Gastroesophageal sphincter (tissue), 4 donors: ENCODE measurements around the gene MPRIP. TPM values are rescaled to one million over a fixed set of nuclear protein-coding genes. Genes with fewer than 3 reads are reported as not detected.
"Not testable (repeated sequence)": the region's sequence is repeated elsewhere in the genome, so short reads cannot be mapped to it uniquely, and the experiment has no call there.

Experiments
- ATAC-seq: fragments of 150-250 bp; one replicate; pipeline ENCODE4 v1.9.1; 2016; ENCODE audit warnings: mild to moderate bottlenecking, moderate library complexity
- H3K27ac ChIP-seq, 4 donors: fragments of 200-600 bp; sonication (generic) in 3 of 4; 1 replicate in 3 of 4; 2 replicates in 1 of 4; pipeline ENCODE4 v1.5.1; 2016 to 2019
- H3K27me3 ChIP-seq: fragments of 200-600 bp; sonication (generic); one replicate; pipeline ENCODE4 v1.5.1; 2019
- H3K36me3 ChIP-seq, 2 donors: fragments of 200-600 bp; sonication (generic); one replicate each; pipeline ENCODE4 v1.5.1; 2019; ENCODE audit warnings: control low read depth in 1 of 2
- H3K4me1 ChIP-seq, 3 donors: fragments of 200-600 bp; sonication (generic); 1 replicate in 2 of 3; 2 replicates in 1 of 3; pipeline ENCODE4 v1.5.1; 2016 to 2019; ENCODE audit warnings: control low read depth in 2 of 3
- H3K4me3 ChIP-seq, 2 donors: fragments of 200-600 bp; sonication (generic); one replicate each; pipeline ENCODE4 v1.5.1; 2019; ENCODE audit warnings: mild to moderate bottlenecking in 1 of 2, moderate library complexity in 1 of 2
- H3K9me3 ChIP-seq, 3 donors: fragments of 200-600 bp; sonication (generic); one replicate each; pipeline ENCODE4 v1.5.1; 2017 to 2019; ENCODE audit warnings: control low read depth in 2 of 3
- CTCF ChIP-seq, 4 experiments: fragments of 200-600 bp in 2 of 4; fragments of 450-650 bp in 2 of 4; sonication (generic) in 1 of 4; IDR thresholded peaks; one replicate each; pipeline ENCODE4 v1.5.1; 2017 to 2019; ENCODE audit warnings: antibody characterized with exemption in 4 of 4, mild to moderate bottlenecking in 2 of 4, moderate library complexity in 2 of 4
- EP300 ChIP-seq: sonication (generic); formaldehyde crosslinking; IDR thresholded peaks from one replicate; pipeline ENCODE4 v1.6.1; 2017; ENCODE audit warnings: antibody characterized with exemption, mild to moderate bottlenecking
- POLR2A ChIP-seq, 2 donors: fragments of 450-650 bp; IDR thresholded peaks; one replicate each; pipeline ENCODE4 v1.6.1; 2017; ENCODE audit warnings: antibody characterized with exemption in 2 of 2, mild to moderate bottlenecking in 2 of 2, moderate library complexity in 1 of 2
- POLR2AphosphoS5 ChIP-seq: sonication (generic); formaldehyde crosslinking; IDR thresholded peaks from one replicate; pipeline ENCODE4 v1.6.1; 2017; ENCODE audit warnings: antibody characterized with exemption
- WGBS, 2 donors: methylation state at CpG; one replicate each; pipeline ENCODE4 v1.1.5; 2018; ENCODE audit warnings: low coverage in 1 of 2; 5-methylcytosine and 5-hydroxymethylcytosine counted together
- total RNA-seq, 4 donors: library from RNA; depleted of rRNA; stranded (reverse); fragments of >200 nt; gene quantifications; one replicate each; pipeline ENCODE4 v1.1.0, GENCODE V29; 2016

The MPRIP gene
- total RNA-seq, 4 donors from 2014 or later = 113 to 233 (median 155) TPM

DNA sequence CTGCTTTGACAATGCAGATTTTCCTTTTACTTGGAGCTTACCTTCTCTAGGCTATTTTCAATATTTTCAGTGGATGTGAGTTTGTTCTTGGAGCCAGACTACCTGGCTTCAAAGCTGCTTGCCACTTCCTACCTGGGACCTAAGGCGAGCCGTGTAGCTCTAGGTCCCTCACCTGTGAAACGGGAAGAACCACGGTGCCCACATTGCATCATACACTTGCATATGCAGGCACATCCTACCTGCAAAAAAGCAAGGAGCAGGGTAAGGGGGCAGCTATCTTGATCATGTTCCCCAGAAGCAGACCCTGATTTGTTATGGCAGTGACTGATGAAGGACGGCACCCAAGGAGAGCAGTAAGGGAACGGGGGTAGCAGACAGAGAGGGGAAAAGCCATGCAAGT is 27.0 kb upstream of the MPRIP start:
- WGBS, 2 donors = no CpG with 5 or more reads among the region's 6 CpGs
- H3K27ac ChIP-seq = no peak overlapping the region
- H3K36me3 ChIP-seq = no peaks in the 10 kb centered on the region
- ATAC-seq = no peak
- H3K9me3 ChIP-seq = no peaks in the 10 kb centered on the region
- no peaks in the 10 kb centered on the region for H3K27me3 ChIP-seq
- no peak for TF ChIP-seq POLR2AphosphoS5
- TF ChIP-seq EP300 = no peak
- no peak for TF ChIP-seq POLR2A (IDR thresholded peaks at IDR 0.05)
- TF ChIP-seq CTCF (IDR thresholded peaks at IDR 0.05) = no peak
- no peaks in the 10 kb centered on the region for H3K4me1 ChIP-seq
- H3K4me3 ChIP-seq = no peak overlapping the region

DNA sequence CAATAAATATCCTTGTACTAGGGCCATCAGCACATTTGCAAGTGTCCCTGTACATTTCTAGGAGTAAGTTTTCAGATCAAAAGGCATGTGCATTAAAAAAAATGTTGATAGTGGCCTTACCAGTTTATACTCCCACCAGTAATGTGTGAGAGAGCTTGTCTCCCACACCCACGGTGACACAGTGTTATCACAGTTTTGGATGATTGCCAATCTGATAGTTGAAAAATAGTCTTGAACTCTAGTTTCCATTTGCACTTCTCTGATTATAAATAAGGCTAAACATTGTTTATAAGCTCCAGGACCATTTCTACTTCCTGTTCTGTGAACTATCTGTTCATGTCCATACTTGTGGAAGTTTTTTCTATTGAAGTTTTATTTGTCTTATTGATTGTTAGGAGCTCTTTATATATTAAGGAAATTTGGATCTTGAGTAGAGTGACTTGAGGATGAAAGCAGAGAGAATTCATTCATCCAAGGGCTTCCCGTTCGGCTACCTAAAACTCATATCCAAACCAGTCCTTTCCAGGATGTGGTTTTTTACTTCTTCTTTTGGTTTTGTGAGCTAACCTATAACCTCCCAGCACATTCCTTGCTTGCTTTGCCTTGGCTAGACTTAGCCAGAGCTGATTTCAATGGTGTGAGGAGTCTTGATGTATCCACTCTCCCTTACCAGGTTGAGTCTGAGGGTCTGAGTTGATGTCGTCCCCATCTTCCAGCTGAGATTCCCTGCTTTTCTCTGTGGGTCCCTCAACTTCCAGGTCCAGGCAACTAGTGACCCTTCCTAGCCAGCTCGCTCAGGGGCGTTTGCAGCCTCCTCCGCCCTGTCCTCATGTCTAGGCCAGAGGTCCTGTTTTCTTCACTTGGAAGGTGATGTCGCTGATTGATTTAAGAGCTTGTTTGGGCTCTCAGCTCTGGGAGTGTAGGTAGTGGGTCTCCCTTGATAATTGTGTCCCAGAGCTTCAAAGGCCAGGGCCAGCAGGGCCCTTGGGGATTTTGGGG is 25.8 kb upstream of the MPRIP start:
- H3K27ac ChIP-seq, H3K27me3 ChIP-seq, H3K4me3 ChIP-seq, H3K4me1 ChIP-seq, H3K36me3 ChIP-seq, H3K9me3 ChIP-seq, ATAC-seq: not testable (repeated sequence)
- 66 to 87% methylated on average over 4 to 8 of the region's 8 CpGs for WGBS, 2 donors

DNA sequence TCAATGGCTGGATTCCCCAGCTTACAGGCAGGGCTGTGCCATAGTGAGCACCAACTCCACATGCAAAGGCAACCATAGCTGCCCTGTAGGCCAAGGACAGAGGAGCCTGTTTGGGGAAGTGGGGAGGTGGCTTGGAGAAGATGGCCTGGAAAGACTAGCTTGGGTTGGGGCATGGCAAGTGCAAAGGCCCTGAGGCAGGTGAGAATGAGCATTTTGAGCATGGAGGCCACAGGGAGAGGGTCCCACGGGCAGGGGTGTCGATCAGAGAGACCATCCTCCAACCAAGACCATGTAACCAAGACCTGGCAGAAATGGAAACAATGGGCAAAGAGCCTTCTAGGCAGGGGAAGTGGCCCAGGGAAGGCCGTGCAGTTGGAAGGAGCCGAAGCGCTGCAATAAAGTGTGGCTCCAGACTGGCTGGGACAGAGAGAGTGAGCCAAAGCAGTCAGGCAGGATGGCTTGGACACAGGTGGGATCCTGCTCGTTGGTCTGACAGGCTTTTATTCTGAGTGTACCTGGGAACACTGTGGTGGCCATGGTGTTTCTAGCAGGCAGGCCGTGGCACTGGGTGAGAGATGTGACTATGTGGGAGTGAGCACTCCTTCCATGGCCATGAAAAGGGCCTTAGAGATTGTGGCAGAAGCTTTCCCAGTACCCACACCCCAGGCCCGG is 24.8 kb upstream of the MPRIP start:
- Histone ChIP-seq H3K27me3 (no peaks in the 10 kb centered on the region), H3K27ac (no peak overlapping the region), H3K36me3 (no peaks in the 10 kb centered on the region), H3K9me3 (no peaks in the 10 kb centered on the region), H3K4me1 (no peaks in the 10 kb centered on the region), H3K4me3 (no peak overlapping the region)
- ATAC-seq = no peak
- WGBS, 2 donors = 100% methylated on average over 3 of the region's 8 CpGs; no CpG with 5 or more reads in 1 of the 2 donors
- no peak for TF ChIP-seq EP300

DNA sequence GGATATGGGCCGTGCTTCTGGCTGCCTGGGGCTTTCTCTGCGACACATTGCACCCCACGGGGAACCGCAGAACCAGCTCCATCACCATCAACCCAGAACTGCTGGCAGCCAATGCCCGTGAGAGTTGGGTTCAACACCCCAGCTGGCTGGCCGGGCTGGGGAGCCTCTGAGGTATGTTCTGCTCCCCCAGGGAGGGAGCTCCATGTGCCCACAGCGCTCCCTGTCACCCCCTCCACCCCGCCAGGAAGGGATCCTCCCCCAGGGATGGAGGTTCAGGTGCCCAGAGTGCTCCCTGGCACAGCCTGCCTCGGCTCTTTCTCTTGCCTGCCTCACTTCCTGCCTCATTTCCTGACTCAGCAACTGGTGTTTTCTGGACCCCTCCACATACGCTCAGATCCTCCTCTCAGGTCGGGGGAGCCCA is 24.2 kb upstream of the MPRIP start:
- H3K9me3 ChIP-seq = no peaks in the 10 kb centered on the region
- no peaks in the 10 kb centered on the region for H3K27me3 ChIP-seq
- H3K27ac ChIP-seq = no peak overlapping the region
- H3K36me3 ChIP-seq = no peaks in the 10 kb centered on the region
- TF ChIP-seq CTCF (IDR thresholded peaks at IDR 0.05) (no peak), POLR2A (IDR thresholded peaks at IDR 0.05) (no peak), EP300 (no peak), POLR2AphosphoS5 (no peak)
- no peak for ATAC-seq
- 57% methylated on average over 3 of the region's 11 CpGs; no CpG with 5 or more reads in 1 of the 2 donors for WGBS, 2 donors
- no peaks in the 10 kb centered on the region for H3K4me1 ChIP-seq
- no peak overlapping the region for H3K4me3 ChIP-seq

GRCh38 chr17:17018612-17019429 is 23.4 kb upstream of the MPRIP start:
- WGBS, 2 donors = 100% methylated on average over 1 to 3 of the region's 10 CpGs
- Histone ChIP-seq H3K27me3 (no peaks in the 10 kb centered on the region), H3K27ac (no peak overlapping the region), H3K36me3 (no peaks in the 10 kb centered on the region), H3K9me3 (no peaks in the 10 kb centered on the region), H3K4me3 (no peak overlapping the region), H3K4me1 (no peaks in the 10 kb centered on the region)
- TF ChIP-seq EP300 = no peak
- TF ChIP-seq POLR2AphosphoS5 = no peak
- TF ChIP-seq POLR2A (IDR thresholded peaks at IDR 0.05) = no peak
- TF ChIP-seq CTCF (IDR thresholded peaks at IDR 0.05) = no peak
- no peak for ATAC-seq
